HG03342 (cell line): ENCODE results near the gene BCORL1.

ENCODE experiments used
- ATAC-seq: cut with Tn5 transposase; IDR thresholded peaks from one replicate; pipeline ENCODE4 v1.9.1; 2021; ENCODE audit warnings: mild to moderate bottlenecking, moderate library complexity; ENCODE audit not compliant: unreplicated experiment

BCORL1 gene

DNA sequence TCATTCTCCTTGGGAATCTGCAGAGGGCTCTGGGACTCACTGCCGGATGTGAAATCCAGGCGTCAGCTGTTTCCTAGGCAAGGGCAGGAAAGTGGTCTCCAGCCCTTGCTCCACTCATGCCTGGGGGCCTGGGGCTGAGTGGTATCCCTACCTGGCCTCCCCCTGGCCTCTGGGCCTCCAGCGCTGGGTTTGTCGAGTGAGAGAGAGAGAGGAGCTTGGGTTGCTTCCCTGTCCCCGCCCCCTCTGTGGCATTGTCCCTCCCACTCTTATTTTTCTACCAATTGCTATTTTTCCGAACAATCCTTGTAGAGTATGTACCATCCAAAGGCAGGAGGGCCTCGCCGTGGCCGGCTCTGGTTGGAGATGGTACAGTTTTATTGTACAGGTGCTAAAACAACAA lies 74.8 kb downstream of the BCORL1 start:
- ATAC-seq, result no peak

DNA sequence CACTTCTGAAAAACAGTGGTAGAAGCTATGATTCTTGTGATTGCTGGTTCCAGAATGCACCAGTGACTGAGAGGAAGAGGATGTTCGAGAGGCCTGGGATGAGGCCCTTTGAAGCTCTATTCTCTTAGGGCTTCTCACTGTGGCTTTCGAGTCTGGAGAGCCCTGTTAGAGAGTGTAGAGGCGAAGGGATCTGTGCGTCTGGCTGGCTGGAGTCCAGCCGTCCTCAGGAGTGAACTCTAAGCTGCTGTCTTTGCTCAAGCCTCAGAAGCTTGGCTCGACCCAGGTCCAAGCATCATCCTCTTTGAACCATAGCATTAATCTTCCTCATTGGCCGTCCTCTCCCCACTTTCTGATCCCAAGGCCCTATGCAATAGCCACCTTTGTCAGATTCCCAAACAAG lies 76.2 kb downstream of the BCORL1 start:
- ATAC-seq, result no peak

DNA sequence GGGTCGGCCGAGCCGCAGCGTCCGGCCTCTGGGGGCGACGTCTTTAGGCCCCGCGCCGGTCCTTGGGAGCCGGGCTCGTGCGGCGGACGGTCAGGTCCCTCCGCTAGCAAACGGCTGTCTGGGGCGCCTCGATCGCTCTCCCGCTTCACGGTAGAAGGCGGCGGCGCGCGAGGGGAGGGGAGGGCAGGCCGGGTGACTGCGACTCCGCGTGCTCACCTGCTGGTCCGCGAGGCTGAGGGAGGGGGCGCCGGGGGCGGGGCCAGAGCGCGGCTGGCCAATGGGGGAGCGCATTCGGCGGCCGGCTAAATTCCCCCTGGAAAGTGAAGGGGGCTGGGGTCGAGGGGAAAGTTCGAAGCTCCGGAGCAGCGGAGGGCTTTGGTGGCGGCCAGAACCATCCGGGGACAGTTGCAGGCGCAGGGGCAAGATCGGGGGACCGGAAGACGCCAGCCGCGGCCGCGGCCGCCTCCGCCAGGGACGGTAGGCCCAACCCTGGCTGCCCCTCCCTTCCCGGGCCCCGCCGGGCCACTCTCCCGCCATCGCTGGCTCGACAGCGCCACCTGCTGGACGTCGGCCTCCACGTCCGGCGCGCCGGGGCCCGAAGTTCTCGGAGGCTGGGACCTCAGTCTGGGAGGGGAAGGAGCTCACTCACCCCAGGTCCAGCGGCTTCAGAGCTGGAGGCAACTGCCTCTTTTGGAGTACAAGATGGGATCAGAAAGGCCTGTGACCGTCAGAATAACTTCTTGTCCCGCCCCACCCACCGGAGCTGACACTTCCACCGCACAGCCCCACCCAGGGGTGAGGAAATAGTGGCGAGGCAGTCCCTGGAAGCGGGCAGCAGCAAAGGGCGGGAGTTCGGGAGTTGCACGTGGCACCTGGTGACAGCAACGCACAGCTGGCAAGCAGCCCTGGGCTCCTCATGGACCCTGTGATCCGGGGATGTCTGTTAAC lies 78.0 kb downstream of the BCORL1 start:
- ATAC-seq, result peak; percentile 87

GRCh38 chrX:130066975-130067615 lies 84.7 kb downstream of the BCORL1 start:
- no peak for ATAC-seq

DNA sequence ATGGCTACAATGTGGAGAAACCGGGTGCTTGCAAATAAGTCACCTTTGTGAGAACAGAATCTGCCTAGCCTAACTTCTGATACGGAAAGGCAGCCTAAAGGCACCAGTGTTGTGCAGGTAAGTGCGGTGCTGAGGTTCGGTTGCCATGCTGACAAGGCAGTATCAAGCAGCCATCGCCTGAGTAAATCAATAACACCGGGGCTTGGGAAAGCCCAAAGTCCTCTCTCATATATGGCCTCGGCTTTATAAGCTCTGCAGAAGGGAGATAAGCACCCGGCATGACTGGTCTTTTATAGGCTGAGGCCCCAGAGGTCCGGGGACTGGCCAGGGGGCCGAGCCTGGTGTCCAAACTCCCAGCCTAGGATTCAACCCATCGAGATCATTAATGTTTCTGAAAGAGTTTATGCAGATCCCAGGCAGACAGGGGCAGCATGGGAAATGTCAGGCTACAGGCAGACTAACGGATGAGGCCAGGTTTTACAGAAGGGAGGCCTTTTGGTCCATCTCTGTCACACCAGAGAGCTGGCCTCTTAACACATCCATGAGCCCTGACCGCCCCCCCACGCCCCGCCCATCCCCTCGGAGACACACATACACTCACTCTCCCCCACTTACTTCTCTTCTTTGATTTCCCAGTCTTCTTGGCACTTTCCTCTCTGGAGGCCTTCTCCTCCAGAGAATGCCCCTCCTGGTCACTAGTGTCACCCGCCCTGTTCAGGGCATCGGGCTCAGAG lies 89.3 kb downstream of the BCORL1 start:
- ATAC-seq, result no peak

GRCh38 chrX:130072345-130072740 lies 89.9 kb downstream of the BCORL1 start:
- no peak for ATAC-seq

DNA sequence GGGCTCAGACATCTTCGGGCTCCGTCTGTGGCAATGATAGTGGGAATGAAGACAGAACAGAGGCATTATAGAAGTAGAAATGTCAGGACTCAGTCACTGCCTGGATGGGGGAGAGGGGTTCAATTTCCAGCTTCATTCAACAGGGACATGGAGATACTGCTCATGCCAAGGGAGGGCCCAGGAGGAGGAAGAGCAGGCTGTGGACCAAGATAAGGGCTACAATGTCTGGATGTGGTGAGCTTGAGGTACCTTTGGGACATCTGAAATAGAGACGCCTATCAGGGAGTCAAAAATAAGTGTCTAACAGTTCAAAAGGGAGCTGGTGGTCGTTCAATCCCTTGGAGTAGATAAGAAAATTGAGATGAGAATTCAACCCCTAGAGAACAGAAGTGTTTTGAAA lies 93.3 kb downstream of the BCORL1 start:
- no peak for ATAC-seq

DNA sequence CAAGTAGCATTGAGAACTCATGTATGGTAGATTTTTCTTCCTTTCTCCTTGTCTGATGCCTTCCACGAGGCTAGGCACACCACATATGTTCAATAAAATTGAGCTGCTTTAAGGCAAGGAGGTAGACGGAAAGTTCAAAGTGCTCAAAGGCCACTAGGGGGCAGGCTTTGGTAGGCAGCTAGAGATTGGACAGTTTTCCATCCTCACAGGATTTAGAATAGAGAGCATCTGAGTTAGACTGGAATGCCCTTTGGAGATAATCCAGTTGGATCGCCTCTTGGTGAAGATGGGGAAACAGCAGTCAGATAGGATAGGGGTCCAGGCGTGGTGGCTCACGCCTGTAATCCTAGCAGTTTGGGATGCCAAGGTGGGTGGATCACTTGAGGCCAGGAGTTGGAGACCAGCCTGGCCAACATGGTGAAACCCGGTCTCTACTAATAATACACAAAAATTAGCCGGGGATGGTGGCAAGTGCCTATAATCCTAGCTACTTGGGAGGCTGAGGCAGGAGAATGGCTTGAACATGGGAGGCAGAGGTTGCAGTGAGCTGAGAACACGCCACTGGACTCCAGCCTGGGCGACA lies 97.5 kb downstream of the BCORL1 start:
- no peak for ATAC-seq

- no peak for ATAC-seq
Measured at GRCh38 chrX:130080791-130081367, 98.4 kb downstream of the BCORL1 start.

- ATAC-seq, result no peak
Measured at GRCh38 chrX:130081421-130082045, 99.1 kb downstream of the BCORL1 start.

GRCh38 chrX:130082244-130083106 lies 100.0 kb downstream of the BCORL1 start:
- ATAC-seq, result peak; percentile 66

DNA sequence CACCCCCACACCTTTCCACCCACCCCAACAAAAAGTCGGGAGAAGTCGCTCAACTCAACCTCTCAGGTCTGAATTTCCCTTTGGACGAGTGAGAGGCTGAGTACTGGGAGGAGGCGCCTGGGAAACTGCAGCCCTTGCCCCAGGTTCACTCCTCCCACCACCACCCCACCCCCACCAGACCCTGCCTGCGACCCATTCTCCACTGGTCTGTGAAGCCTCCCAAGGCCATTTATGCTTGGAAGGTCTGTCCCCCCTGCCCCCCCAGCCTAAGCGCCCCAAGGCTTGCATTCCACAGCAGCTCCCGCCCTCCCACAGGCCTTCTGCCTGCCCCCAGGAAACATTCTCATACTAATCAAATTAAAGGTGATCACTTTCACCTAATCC lies 100.7 kb downstream of the BCORL1 start:
- no peak for ATAC-seq

DNA sequence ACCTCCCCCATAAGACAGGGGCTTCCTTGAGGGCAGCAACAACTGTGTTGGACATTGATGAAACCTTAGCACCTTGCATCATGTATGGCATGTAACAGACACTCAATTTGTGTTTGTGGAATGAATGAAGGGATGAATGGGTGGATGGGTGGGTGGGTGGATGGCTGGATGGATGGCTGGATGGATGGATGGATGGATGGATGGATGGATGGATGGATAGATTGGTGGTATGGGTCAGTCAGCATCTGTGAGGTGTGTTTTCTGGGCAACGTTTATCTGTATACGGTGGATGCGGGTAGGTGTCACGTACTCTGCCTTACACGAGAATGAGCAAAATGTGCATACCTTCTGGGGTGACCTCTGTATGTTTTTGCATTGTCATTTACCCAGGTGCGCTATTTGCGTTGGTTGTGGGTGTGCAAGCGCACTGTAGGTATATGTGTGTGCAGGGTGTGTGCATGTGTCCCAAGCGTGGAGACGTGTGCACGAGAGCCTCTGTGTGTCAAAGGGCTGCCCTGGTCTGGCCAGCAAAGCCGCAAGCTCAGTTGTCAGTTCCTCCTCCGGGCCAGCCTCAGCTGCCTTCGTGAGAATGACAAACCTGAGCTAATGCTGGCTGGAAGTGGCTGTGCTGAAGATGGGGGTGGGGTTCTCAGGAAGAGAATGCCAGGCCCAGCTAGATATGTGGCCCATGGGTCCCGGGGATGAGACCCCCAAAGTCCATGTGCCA lies 101.4 kb downstream of the BCORL1 start:
- no peak for ATAC-seq

- ATAC-seq, result peak; percentile 32
Measured at GRCh38 chrX:130084631-130085237, 102.3 kb downstream of the BCORL1 start.

DNA sequence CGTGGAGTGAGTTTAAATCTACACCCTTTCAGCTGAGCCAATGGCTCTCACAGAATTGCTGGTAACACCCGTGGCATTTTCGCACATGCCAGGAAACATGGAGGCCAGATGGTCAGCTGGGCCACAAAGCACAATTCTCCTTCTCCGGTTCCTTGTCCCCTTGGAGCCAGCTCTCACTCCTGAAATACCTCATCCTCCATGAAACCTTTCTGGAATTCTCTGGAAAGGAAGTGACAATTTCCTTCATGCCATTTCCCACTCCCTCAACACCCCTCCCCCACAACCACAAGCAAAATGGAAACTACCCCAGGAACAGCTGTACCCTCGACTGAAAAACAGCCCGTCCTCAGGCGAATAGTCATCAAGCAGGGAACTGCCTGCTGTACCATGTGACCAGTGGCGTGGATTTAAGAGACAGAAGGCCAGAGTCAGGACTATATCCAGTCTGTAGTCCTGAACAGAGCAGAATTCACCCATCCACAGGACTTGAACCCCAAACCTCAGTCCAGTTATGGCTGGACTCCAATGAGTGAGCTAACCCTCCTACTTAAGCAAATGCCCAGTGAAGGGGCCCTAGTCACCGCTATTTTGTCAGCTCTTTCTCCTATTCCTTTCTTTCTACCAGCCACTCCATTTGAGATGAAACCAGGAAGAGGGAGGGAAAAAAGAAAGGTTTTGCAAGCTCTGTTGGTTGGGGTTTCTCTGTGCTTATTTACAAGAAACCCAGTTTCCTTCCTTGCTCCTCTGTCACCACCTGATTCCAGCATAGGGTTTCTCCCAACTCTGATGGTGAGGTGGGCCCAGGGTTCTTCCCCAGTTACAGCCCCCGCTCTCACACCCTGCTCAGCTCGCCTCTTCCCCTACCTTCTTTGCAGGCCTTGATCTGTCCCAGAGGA lies 103.4 kb downstream of the BCORL1 start:
- ATAC-seq, result no peak

GRCh38 chrX:130086447-130087206 lies 104.2 kb downstream of the BCORL1 start:
- ATAC-seq, result peak; percentile 38

DNA sequence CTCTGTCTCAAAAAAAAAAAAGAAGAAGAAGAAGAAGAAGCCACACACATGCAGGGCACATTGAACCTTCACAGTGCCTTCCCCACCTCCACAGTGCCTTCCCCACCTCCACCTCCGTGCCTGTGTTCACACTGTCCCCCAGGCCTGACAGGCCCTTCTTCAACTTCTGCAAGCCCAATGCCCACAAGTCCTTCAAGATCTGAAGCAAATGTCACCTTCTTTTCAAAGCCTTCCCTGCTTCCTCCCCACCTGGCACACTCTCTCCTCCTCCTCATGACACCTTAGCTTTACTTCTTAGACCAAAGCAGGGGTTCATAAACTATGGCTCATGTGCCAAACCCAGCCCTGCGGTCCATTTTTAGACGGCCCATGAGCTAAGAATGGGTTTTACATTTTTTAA lies 107.9 kb downstream of the BCORL1 start:
- ATAC-seq, result no peak
